Peyer's patch (tissue), 4 donors: ENCODE measurements around the gene LMF1.

Experiments used
- CTCF ChIP-seq, 6 experiments: fragments of 450-650 bp in 4 of 6; fragments of 200-600 bp in 2 of 6; sonication (generic) in 1 of 6; IDR thresholded peaks; one replicate each; pipeline ENCODE4 v1.5.1; 2017 to 2019; ENCODE audit warnings: antibody characterized with exemption in 6 of 6, mild to moderate bottlenecking in 3 of 6, moderate library complexity in 1 of 6
- POLR2A ChIP-seq, 2 donors: fragments of 450-650 bp; IDR thresholded peaks; one replicate each; pipeline ENCODE4 v1.5.1; 2017; ENCODE audit warnings: antibody characterized with exemption in 2 of 2, mild to moderate bottlenecking in 2 of 2, moderate library complexity in 2 of 2

- TF ChIP-seq CTCF (IDR thresholded peaks at IDR 0.05), result no peak
- no peak for TF ChIP-seq POLR2A (IDR thresholded peaks at IDR 0.05)
Measured at GRCh38 chr16:818132-818531, 152.7 kb downstream of the LMF1 start.
